Gastroesophageal sphincter (tissue), 4 donors: ENCODE measurements around the gene CHIT1. TPM values are rescaled to one million over a fixed set of nuclear protein-coding genes. Genes with fewer than 3 reads are reported as not detected.
"Not testable (repeated sequence)": the region's sequence is repeated elsewhere in the genome, so short reads cannot be mapped to it uniquely, and the experiment has no call there.

Experiments used
- ATAC-seq: fragments of 150-250 bp; one replicate; pipeline ENCODE4 v1.9.1; 2016; ENCODE audit warnings: mild to moderate bottlenecking, moderate library complexity
- H3K27ac ChIP-seq, 4 donors: fragments of 200-600 bp; sonication (generic) in 3 of 4; 1 replicate in 3 of 4; 2 replicates in 1 of 4; pipeline ENCODE4 v1.5.1; 2016 to 2019
- H3K27me3 ChIP-seq: fragments of 200-600 bp; sonication (generic); one replicate; pipeline ENCODE4 v1.5.1; 2019
- H3K36me3 ChIP-seq, 2 donors: fragments of 200-600 bp; sonication (generic); one replicate each; pipeline ENCODE4 v1.5.1; 2019; ENCODE audit warnings: control low read depth in 1 of 2
- H3K4me1 ChIP-seq, 3 donors: fragments of 200-600 bp; sonication (generic); 1 replicate in 2 of 3; 2 replicates in 1 of 3; pipeline ENCODE4 v1.5.1; 2016 to 2019; ENCODE audit warnings: control low read depth in 2 of 3
- H3K4me3 ChIP-seq, 2 donors: fragments of 200-600 bp; sonication (generic); one replicate each; pipeline ENCODE4 v1.5.1; 2019; ENCODE audit warnings: mild to moderate bottlenecking in 1 of 2, moderate library complexity in 1 of 2
- H3K9me3 ChIP-seq, 3 donors: fragments of 200-600 bp; sonication (generic); one replicate each; pipeline ENCODE4 v1.5.1; 2017 to 2019; ENCODE audit warnings: control low read depth in 2 of 3
- EP300 ChIP-seq: sonication (generic); formaldehyde crosslinking; IDR thresholded peaks from one replicate; pipeline ENCODE4 v1.6.1; 2017; ENCODE audit warnings: antibody characterized with exemption, mild to moderate bottlenecking
- POLR2A ChIP-seq, 2 donors: fragments of 450-650 bp; IDR thresholded peaks; one replicate each; pipeline ENCODE4 v1.6.1; 2017; ENCODE audit warnings: antibody characterized with exemption in 2 of 2, mild to moderate bottlenecking in 2 of 2, moderate library complexity in 1 of 2
- POLR2AphosphoS5 ChIP-seq: sonication (generic); formaldehyde crosslinking; IDR thresholded peaks from one replicate; pipeline ENCODE4 v1.6.1; 2017; ENCODE audit warnings: antibody characterized with exemption
- WGBS, 2 donors: methylation state at CpG; one replicate each; pipeline ENCODE4 v1.1.5; 2018; ENCODE audit warnings: low coverage in 1 of 2; 5-methylcytosine and 5-hydroxymethylcytosine counted together
- total RNA-seq, 4 donors: library from RNA; depleted of rRNA; stranded (reverse); fragments of >200 nt; gene quantifications; one replicate each; pipeline ENCODE4 v1.1.0, GENCODE V29; 2016
- TF ChIP-seq, protein P1 (sequence below), 4 experiments: fragments of 200-600 bp in 2 of 4; fragments of 450-650 bp in 2 of 4; sonication (generic) in 1 of 4; IDR thresholded peaks; one replicate each; pipeline ENCODE4 v1.5.1; 2017 to 2019; ENCODE audit warnings: antibody characterized with exemption in 4 of 4, mild to moderate bottlenecking in 2 of 4, moderate library complexity in 2 of 4

The CHIT1 gene
- total RNA-seq, 4 donors from 2014 or later, result 0.13 to 0.16 TPM; not detected in 2

DNA sequence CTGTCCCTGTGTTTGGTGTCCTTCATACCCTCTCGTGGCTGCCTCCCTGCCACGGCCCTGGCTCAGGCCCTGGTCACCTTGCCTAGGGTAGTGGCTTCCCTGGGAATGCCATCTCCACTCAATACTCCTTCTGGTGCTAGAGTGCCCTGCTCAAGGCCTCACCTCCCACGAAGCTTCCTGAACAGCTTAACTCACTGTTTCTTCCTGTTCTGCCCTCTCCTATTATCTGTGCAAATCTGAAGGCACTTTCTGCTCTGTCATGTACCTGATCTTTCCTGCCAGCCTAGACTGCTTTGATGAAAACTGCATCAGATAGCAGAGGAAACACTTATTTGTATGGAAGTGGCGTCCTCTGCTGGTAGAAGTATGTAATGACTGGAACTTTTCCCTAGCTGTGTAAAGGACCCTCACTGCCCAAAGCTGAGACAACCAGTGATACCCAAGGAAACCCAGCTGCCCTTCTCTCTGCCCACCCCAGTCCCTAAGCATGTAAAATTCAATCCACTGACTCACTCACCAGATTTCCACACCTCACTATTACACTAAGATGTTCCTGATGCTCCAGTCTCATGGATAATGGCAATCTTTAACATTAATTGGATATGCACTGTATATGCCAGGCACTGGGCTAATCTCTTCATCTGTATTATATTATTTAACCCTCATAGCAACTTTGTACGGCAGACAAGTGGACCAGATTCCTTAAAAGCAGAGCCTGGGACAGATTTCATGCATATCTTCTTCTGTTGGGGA is 39.6 kb upstream of the CHIT1 start:
- WGBS, 2 donors, result 40 to 50% methylated on average over 1 to 5 of the region's 5 CpGs
- no peak for ATAC-seq

DNA sequence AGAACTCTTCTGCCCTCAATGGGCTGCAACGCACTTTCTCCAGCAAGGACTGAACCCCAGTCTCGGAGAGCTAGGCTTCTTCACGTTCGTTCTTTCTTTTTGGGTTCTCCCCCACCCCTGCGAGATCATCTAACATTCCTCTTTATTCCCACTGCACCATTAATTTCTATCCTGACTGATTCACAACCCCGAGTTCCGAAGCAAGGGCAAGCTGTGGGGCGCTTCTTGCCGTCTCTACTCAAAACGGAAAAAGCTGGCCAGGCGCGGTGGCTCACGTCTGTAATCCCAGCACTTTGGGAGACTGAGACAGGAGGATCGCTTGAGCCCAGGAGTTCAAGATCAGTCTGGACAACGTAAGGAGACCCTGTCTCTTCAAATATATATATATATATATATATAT is 38.4 kb upstream of the CHIT1 start:
- no peaks in the 10 kb centered on the region for H3K27me3 ChIP-seq
- WGBS, 2 donors, result 17 to 43% methylated on average over 4 to 11 of the region's 15 CpGs
- H3K9me3 ChIP-seq, result no peaks in the 10 kb centered on the region
- no peaks in the 10 kb centered on the region for H3K36me3 ChIP-seq
- TF ChIP-seq POLR2A (IDR thresholded peaks at IDR 0.05) (no peak), POLR2AphosphoS5 (no peak), EP300 (no peak)
- TF ChIP-seq, protein P1, sequence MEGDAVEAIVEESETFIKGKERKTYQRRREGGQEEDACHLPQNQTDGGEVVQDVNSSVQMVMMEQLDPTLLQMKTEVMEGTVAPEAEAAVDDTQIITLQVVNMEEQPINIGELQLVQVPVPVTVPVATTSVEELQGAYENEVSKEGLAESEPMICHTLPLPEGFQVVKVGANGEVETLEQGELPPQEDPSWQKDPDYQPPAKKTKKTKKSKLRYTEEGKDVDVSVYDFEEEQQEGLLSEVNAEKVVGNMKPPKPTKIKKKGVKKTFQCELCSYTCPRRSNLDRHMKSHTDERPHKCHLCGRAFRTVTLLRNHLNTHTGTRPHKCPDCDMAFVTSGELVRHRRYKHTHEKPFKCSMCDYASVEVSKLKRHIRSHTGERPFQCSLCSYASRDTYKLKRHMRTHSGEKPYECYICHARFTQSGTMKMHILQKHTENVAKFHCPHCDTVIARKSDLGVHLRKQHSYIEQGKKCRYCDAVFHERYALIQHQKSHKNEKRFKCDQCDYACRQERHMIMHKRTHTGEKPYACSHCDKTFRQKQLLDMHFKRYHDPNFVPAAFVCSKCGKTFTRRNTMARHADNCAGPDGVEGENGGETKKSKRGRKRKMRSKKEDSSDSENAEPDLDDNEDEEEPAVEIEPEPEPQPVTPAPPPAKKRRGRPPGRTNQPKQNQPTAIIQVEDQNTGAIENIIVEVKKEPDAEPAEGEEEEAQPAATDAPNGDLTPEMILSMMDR (IDR thresholded peaks at IDR 0.05), result no peak
- H3K27ac ChIP-seq, result peak overlapping the region; percentile 18 to 87 (median 80)
- H3K4me1 ChIP-seq, result peaks cover 0 to 35% (median 5%) of the 10 kb centered on the region in 3 donors
- peak overlapping the region; percentile 45 to 56 for H3K4me3 ChIP-seq
- no peak for ATAC-seq

More for the DNA sequence above, 39.6 kb upstream of the CHIT1 start:
- H3K36me3 ChIP-seq, result no peaks in the 10 kb centered on the region
- peak overlapping the region in 3 of 4 donors; percentile 1 to 55 (median 14) for H3K27ac ChIP-seq
- no peaks in the 10 kb centered on the region for H3K9me3 ChIP-seq
- H3K4me1 ChIP-seq, result peaks cover 0 to 46% (median 13%) of the 10 kb centered on the region in 3 donors
- H3K27me3 ChIP-seq, result no peaks in the 10 kb centered on the region
- TF ChIP-seq EP300, result no peak
- TF ChIP-seq, protein P1 (IDR thresholded peaks at IDR 0.05), result peak; percentile 89 to 94 (median 92)
- no peak for TF ChIP-seq POLR2A (IDR thresholded peaks at IDR 0.05)
- no peak for TF ChIP-seq POLR2AphosphoS5
- no peak overlapping the region for H3K4me3 ChIP-seq

- Histone ChIP-seq H3K4me1 (peaks cover 0 to 30% (median 3%) of the 10 kb centered on the region in 3 donors), H3K27me3 (no peaks in the 10 kb centered on the region), H3K9me3 (no peaks in the 10 kb centered on the region), H3K36me3 (no peaks in the 10 kb centered on the region), H3K4me3 (peak overlapping the region; percentile 45 to 56), H3K27ac (peak overlapping the region; percentile 18 to 87 (median 80))
- 0% methylated on average over 1 to 5 of the region's 20 CpGs for WGBS, 2 donors
- no peak for TF ChIP-seq EP300
- TF ChIP-seq POLR2AphosphoS5, result peak; percentile 49
- TF ChIP-seq, protein P1 (IDR thresholded peaks at IDR 0.05), result peak; percentile 86 to 94 (median 91)
- peak; percentile 77 for ATAC-seq
Observed at GRCh38 chr1:203267347-203267846, 37.9 kb upstream of the CHIT1 start.

GRCh38 chr1:203266140-203266539 is 36.7 kb upstream of the CHIT1 start:
- not testable (repeated sequence) for H3K36me3 ChIP-seq, H3K9me3 ChIP-seq, ATAC-seq, H3K27ac ChIP-seq, H3K4me3 ChIP-seq, H3K27me3 ChIP-seq
- 21 to 80% methylated on average over 1 to 3 of the region's 5 CpGs for WGBS, 2 donors
- peaks cover 0 to 17% (median 3%) of the 10 kb centered on the region in 3 donors for H3K4me1 ChIP-seq

DNA sequence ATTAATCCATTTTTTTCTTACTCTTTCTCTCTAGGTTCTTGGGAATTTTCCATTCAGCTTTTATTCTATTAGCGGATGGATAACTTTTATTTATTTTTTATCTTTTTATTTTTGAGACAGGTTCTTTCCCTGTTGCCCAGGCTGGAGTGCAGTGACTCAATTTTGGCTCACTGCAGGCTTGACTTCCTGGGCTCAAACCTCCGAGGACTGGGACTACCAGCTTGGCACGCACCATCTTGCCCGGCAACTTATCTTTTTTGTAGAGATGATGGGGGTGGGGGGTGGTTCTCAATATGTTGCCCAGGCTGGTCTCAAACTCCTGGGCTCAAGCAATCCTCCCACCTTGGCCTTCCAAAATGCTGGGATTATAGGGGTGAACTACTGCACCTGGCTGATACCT is 36.1 kb upstream of the CHIT1 start:
- peaks cover 0 to 12% (median 3%) of the 10 kb centered on the region in 3 donors for H3K4me1 ChIP-seq
- H3K9me3 ChIP-seq, result no peaks in the 10 kb centered on the region
- no peak overlapping the region for H3K27ac ChIP-seq
- ATAC-seq, result no peak
- no peak overlapping the region for H3K4me3 ChIP-seq
- 71 to 90% methylated on average over 1 to 2 of the region's 4 CpGs for WGBS, 2 donors
- H3K27me3 ChIP-seq, result no peaks in the 10 kb centered on the region
- no peaks in the 10 kb centered on the region for H3K36me3 ChIP-seq
- TF ChIP-seq, protein P1 (IDR thresholded peaks at IDR 0.05), result no peak
- no peak for TF ChIP-seq POLR2AphosphoS5
- no peak for TF ChIP-seq EP300
- TF ChIP-seq POLR2A (IDR thresholded peaks at IDR 0.05), result no peak
